TTC549 (cell line): ENCODE results near the gene ICOS.

Experiments
- FAIRE-seq: peaks from 2 replicates; lab custom pipeline; 2012; peaks lifted over from hg19 to GRCh38; lab: Jason Lieb, UNC

The ICOS gene

GRCh38 chr2:203936535-203936934 lies at the start of gene ICOS:
Gene ICOS (plus strand): TSS chr2:203936763. CDS start chr2:203936815, 52 bp downstream.
- FAIRE-seq: no peak

GRCh38 chr2:203887677-203888076 lies 48.9 kb upstream of the ICOS start:
- no peak for FAIRE-seq

- FAIRE-seq: no peak
Observed at GRCh38 chr2:203889542-203889941, 47.0 kb upstream of the ICOS start.

GRCh38 chr2:203889944-203890343 lies 46.6 kb upstream of the ICOS start:
- FAIRE-seq: no peak

GRCh38 chr2:203890733-203891132 lies 45.8 kb upstream of the ICOS start:
- no peak for FAIRE-seq

- FAIRE-seq: no peak
Observed at GRCh38 chr2:203891474-203891873, 45.1 kb upstream of the ICOS start.

GRCh38 chr2:203892207-203892606 lies 44.4 kb upstream of the ICOS start:
- no peak for FAIRE-seq

- FAIRE-seq: no peak
Observed at GRCh38 chr2:203893401-203893800, 43.2 kb upstream of the ICOS start.

- no peak for FAIRE-seq
Observed at GRCh38 chr2:203893840-203894239, 42.7 kb upstream of the ICOS start.

GRCh38 chr2:203894262-203894661 lies 42.3 kb upstream of the ICOS start:
- FAIRE-seq: no peak

- FAIRE-seq: no peak
Observed at GRCh38 chr2:203897544-203897943, 39.0 kb upstream of the ICOS start.

- FAIRE-seq: no peak
Observed at GRCh38 chr2:203898657-203899056, 37.9 kb upstream of the ICOS start.

- FAIRE-seq: no peak
Observed at GRCh38 chr2:203900253-203900652, 36.3 kb upstream of the ICOS start.

- FAIRE-seq: no peak
Observed at GRCh38 chr2:203904022-203904421, 32.5 kb upstream of the ICOS start.

- no peak for FAIRE-seq
Observed at GRCh38 chr2:203905656-203906055, 30.9 kb upstream of the ICOS start.

- no peak for FAIRE-seq
Observed at GRCh38 chr2:203908066-203908796, 28.3 kb upstream of the ICOS start.

GRCh38 chr2:203908797-203909185 lies 27.8 kb upstream of the ICOS start:
- no peak for FAIRE-seq

GRCh38 chr2:203909261-203909967 lies 27.1 kb upstream of the ICOS start:
- FAIRE-seq: peak; percentile 89

- FAIRE-seq: no peak
Observed at GRCh38 chr2:203909974-203910373, 26.6 kb upstream of the ICOS start.

- FAIRE-seq: no peak
Observed at GRCh38 chr2:203913947-203914346, 22.6 kb upstream of the ICOS start.

- FAIRE-seq: no peak
Observed at GRCh38 chr2:203914546-203915182, 21.9 kb upstream of the ICOS start.

GRCh38 chr2:203915256-203915655 lies 21.3 kb upstream of the ICOS start:
- FAIRE-seq: no peak

- FAIRE-seq: no peak
Observed at GRCh38 chr2:203916756-203917155, 19.8 kb upstream of the ICOS start.
